H1 (cell line): ENCODE results near the gene TNS3. TPM values are rescaled to one million over a fixed set of nuclear protein-coding genes. Genes with fewer than 3 reads are reported as not detected.

ENCODE experiments used
- CTCF ChIA-PET: fragments of 300-600 bp; sonication (Branson Sonifier 250); formaldehyde crosslinking; loops from one replicate; lab custom pipeline; 2021; ENCODE audit not compliant: partially characterized antibody; lab: Charles Lee
- POLR2A ChIA-PET: fragments of 300-600 bp; sonication (Branson Sonifier 250); formaldehyde crosslinking; loops from one replicate; lab custom pipeline; 2021; ENCODE audit warnings: inconsistent platforms; ENCODE audit not compliant: partially characterized antibody; lab: Charles Lee
- DNase-seq, 2 experiments: peaks; one replicate each; pipeline versions ENCODE4 v3.0.0 to v3.0.0-alpha.2; 2010 to 2022; ENCODE audit warnings: low spot score in 2 of 2, low read depth in 1 of 2, mixed read lengths in 1 of 2
- FAIRE-seq: peaks from 2 replicates; lab custom pipeline; 2011; peaks lifted over from hg19 to GRCh38; lab: Jason Lieb, UNC
- H2AFZ ChIP-seq: 2 replicates; pipeline ENCODE4 v1.8.1; 2012; ENCODE audit warnings: low read length, inconsistent platforms
- H2AK5ac ChIP-seq: 2 replicates; pipeline ENCODE4 v1.6.1; 2013; ENCODE audit warnings: low read depth, low read length
- H2BK120ac ChIP-seq: replicated peaks from 2 replicates; pipeline ENCODE3; 2013; ENCODE audit warnings: low read depth, low read length, inconsistent platforms
- H2BK12ac ChIP-seq: 2 replicates; pipeline ENCODE4 v1.6.1; 2013; ENCODE audit warnings: low read depth, low read length
- H2BK15ac ChIP-seq: 2 replicates; pipeline ENCODE4 v1.6.1; 2013; ENCODE audit warnings: low read length
- H2BK20ac ChIP-seq: 2 replicates; pipeline ENCODE4 v1.6.1; 2013; ENCODE audit warnings: low read length
- H2BK5ac ChIP-seq: 2 replicates; pipeline ENCODE4 v1.6.1; 2013; ENCODE audit warnings: low read depth, low read length
- H3K14ac ChIP-seq: 2 replicates; pipeline ENCODE4 v1.6.1; 2013; ENCODE audit warnings: inconsistent platforms; ENCODE audit not compliant: insufficient read length
- H3K18ac ChIP-seq: 2 replicates; pipeline ENCODE4 v1.6.1; 2013; ENCODE audit warnings: low read length; ENCODE audit errors: extremely low read depth
- H3K23ac ChIP-seq: 2 replicates; pipeline ENCODE4 v1.6.1; 2013; ENCODE audit warnings: inconsistent platforms; ENCODE audit not compliant: insufficient read length
- H3K23me2 ChIP-seq: 2 replicates; pipeline ENCODE4 v1.6.1; 2013; ENCODE audit warnings: low read depth, low read length
- H3K27ac ChIP-seq: 2 replicates; pipeline ENCODE4 v1.6.1; 2011; ENCODE audit warnings: low read depth, low read length, inconsistent platforms
- H3K27me3 ChIP-seq, 4 experiments: replicated peaks in 1 of 4; 1 replicate in 1 of 4; 2 replicates in 3 of 4; pipeline versions ENCODE4 v1.6.1 to v1.8.1; 2011 to 2013; ENCODE audit warnings: low read length in 3 of 4, mild to moderate bottlenecking in 3 of 4, inconsistent platforms in 2 of 4, mixed read lengths in 2 of 4, moderate library complexity in 1 of 4; ENCODE audit not compliant: control insufficient read depth in 3 of 4, insufficient read depth in 3 of 4; ENCODE audit errors: extremely low read depth in 1 of 4
- H3K36me3 ChIP-seq, 4 experiments: 2 replicates each; pipeline versions ENCODE4 v1.6.1 to v1.8.1; 2011 to 2013; ENCODE audit warnings: mild to moderate bottlenecking in 4 of 4, low read length in 3 of 4, moderate library complexity in 2 of 4, control low read depth in 1 of 4, inconsistent platforms in 1 of 4; ENCODE audit not compliant: insufficient read depth in 4 of 4, control insufficient read depth in 2 of 4
- H3K4ac ChIP-seq: replicated peaks from 2 replicates; pipeline ENCODE3; 2013; ENCODE audit warnings: low read length, low read depth, mixed read lengths, inconsistent platforms; ENCODE audit not compliant: insufficient read length
- H3K4me1 ChIP-seq, 4 experiments: replicated peaks in 1 of 4; 1 replicate in 1 of 4; 2 replicates in 3 of 4; pipeline versions ENCODE4 v1.6.1 to v1.8.1; 2011 to 2013; ENCODE audit warnings: low read length in 3 of 4, inconsistent platforms in 2 of 4, mixed read lengths in 1 of 4; ENCODE audit not compliant: insufficient read depth in 4 of 4, control insufficient read depth in 3 of 4
- H3K4me2 ChIP-seq, 2 experiments: 2 replicates each; pipeline versions ENCODE4 v1.6.1 to v1.8.1; 2011 to 2013; ENCODE audit warnings: low read depth in 2 of 2, low read length in 2 of 2, control low read depth in 1 of 2, inconsistent platforms in 1 of 2, mild to moderate bottlenecking in 1 of 2; ENCODE audit not compliant: insufficient read depth in 1 of 2
- H3K4me3 ChIP-seq, 4 experiments: fragments of 200-600, 300-600 bp in 1 of 4; sonication (generic), shearing (Covaris generic), sonication (Bioruptor Twin) in 1 of 4; 2 replicates each; pipeline versions ENCODE4 v1.5.1 to v1.8.1; 2011 to 2016; ENCODE audit warnings: low read length in 4 of 4, low read depth in 3 of 4, control low read depth in 2 of 4, inconsistent platforms in 2 of 4, mild to moderate bottlenecking in 2 of 4, mixed read lengths in 1 of 4, moderate library complexity in 1 of 4; ENCODE audit not compliant: insufficient read depth in 2 of 4; ENCODE audit errors: extremely low read depth in 1 of 4
- H3K56ac ChIP-seq: replicated peaks from 2 replicates; pipeline ENCODE3; 2013; ENCODE audit warnings: low read depth, mild to moderate bottlenecking, mixed read lengths, low read length, inconsistent platforms; ENCODE audit not compliant: insufficient read length
- H3K79me1 ChIP-seq: 2 replicates; pipeline ENCODE4 v1.6.1; 2013; ENCODE audit warnings: low read depth, low read length, control low read depth
- H3K79me2 ChIP-seq, 2 experiments: 2 replicates each; pipeline versions ENCODE4 v1.6.1 to v1.8.1; 2012 to 2013; ENCODE audit warnings: low read length in 2 of 2, mild to moderate bottlenecking in 2 of 2, inconsistent platforms in 1 of 2; ENCODE audit not compliant: insufficient read depth in 2 of 2, control insufficient read depth in 1 of 2
- H3K9ac ChIP-seq, 4 experiments: replicated peaks in 1 of 4; 1 replicate in 1 of 4; 2 replicates in 3 of 4; pipeline versions ENCODE4 v1.6.1 to v1.8.1; 2011 to 2013; ENCODE audit warnings: low read depth in 3 of 4, low read length in 3 of 4, control low read depth in 2 of 4, mild to moderate bottlenecking in 2 of 4, moderate library complexity in 2 of 4, inconsistent platforms in 1 of 4; ENCODE audit errors: extremely low read depth in 1 of 4
- H3K9me3 ChIP-seq, 2 experiments: 2 replicates each; pipeline versions ENCODE4 v1.6.1 to v1.8.1; 2012 to 2013; ENCODE audit warnings: mild to moderate bottlenecking in 2 of 2, moderate library complexity in 2 of 2, control low read depth in 1 of 2, inconsistent platforms in 1 of 2, low read depth in 1 of 2, low read length in 1 of 2, mixed read lengths in 1 of 2; ENCODE audit not compliant: insufficient read depth in 2 of 2
- H4K20me1 ChIP-seq, 2 experiments: replicated peaks in 1 of 2; 2 replicates each; pipeline versions ENCODE3 to v1.8.1; 2011 to 2013; ENCODE audit warnings: inconsistent platforms in 2 of 2, low read length in 2 of 2, mild to moderate bottlenecking in 1 of 2; ENCODE audit not compliant: insufficient read depth in 2 of 2, control insufficient read depth in 1 of 2
- H4K5ac ChIP-seq: 2 replicates; pipeline ENCODE4 v1.6.1; 2013; ENCODE audit warnings: low read length, low read depth, mixed read lengths, inconsistent platforms; ENCODE audit not compliant: insufficient read length
- H4K8ac ChIP-seq: 2 replicates; pipeline ENCODE4 v1.8.0; 2013; ENCODE audit warnings: mild to moderate bottlenecking, moderate library complexity, low read length, inconsistent platforms; ENCODE audit not compliant: insufficient read depth; ENCODE audit errors: extremely low read depth
- H4K91ac ChIP-seq: replicated peaks from 2 replicates; pipeline ENCODE3; 2013; ENCODE audit warnings: low read length, mixed read lengths, inconsistent platforms; ENCODE audit not compliant: insufficient read length
- NANOG ChIP-seq: IDR thresholded peaks from 2 replicates; pipeline ENCODE4 v1.6.1; 2011; ENCODE audit warnings: low read length, low read depth, mild to moderate bottlenecking, inconsistent platforms; ENCODE audit not compliant: insufficient read depth, poor library complexity, severe bottlenecking
- SP1 ChIP-seq: IDR thresholded peaks from 2 replicates; pipeline ENCODE4 v1.6.1; 2011; ENCODE audit warnings: low read depth, low read length
- TEAD4 ChIP-seq: IDR thresholded peaks from 2 replicates; pipeline ENCODE4 v1.6.1; 2012; ENCODE audit warnings: low read depth, low read length, inconsistent platforms, mixed read lengths
- WGBS, 2 experiments: shearing (Covaris generic) in 1 of 2; methylation state at CpG; one replicate each; pipeline versions ENCODE4 v1.1.6 to v1.1.7; 2013 to 2015; ENCODE audit warnings: low lambda C conversion rate in 2 of 2, mixed read lengths in 2 of 2, inconsistent platforms in 1 of 2, low coverage in 1 of 2, missing lambda C conversion rate in 1 of 2; ENCODE audit not compliant: insufficient replicate concordance in 2 of 2, insufficient coverage in 1 of 2, insufficient read length in 1 of 2; ENCODE audit errors: extremely low coverage in 1 of 2, missing lambda C conversion rate in 1 of 2; 5-methylcytosine and 5-hydroxymethylcytosine counted together
- polyA plus RNA-seq, 7 experiments: library from polyadenylated mRNA; depleted of rRNA in 3 of 7; stranded (reverse) in 5 of 7; unstranded in 2 of 7; fragments of >200 nt in 5 of 7; fragments of 200-250 nt in 2 of 7; gene quantifications; 1 replicate in 5 of 7; 2 replicates in 1 of 7; 4 replicates in 1 of 7; pipeline versions ENCODE4 v1.2.1 to v1.2.3, GENCODE V29; 2011 to 2013; ENCODE audit warnings: missing spikeins in 2 of 7, mixed read lengths in 2 of 7
- total RNA-seq: library from RNA; stranded (reverse); fragmentation: NEBNext Ultra II Directional; extraction: Animal tissue kit (Norgen Biotek cat#: 25700); gene quantifications from 2 replicates; pipeline ENCODE4 v1.2.1, GENCODE V29; 2021

TNS3 gene
- total and polyA plus RNA-seq, 2 of the 8 experiments (the other 6 are each of a cell fraction or from before 2014, with no cell fraction given): 11.9 to 24.2 TPM

DNA sequence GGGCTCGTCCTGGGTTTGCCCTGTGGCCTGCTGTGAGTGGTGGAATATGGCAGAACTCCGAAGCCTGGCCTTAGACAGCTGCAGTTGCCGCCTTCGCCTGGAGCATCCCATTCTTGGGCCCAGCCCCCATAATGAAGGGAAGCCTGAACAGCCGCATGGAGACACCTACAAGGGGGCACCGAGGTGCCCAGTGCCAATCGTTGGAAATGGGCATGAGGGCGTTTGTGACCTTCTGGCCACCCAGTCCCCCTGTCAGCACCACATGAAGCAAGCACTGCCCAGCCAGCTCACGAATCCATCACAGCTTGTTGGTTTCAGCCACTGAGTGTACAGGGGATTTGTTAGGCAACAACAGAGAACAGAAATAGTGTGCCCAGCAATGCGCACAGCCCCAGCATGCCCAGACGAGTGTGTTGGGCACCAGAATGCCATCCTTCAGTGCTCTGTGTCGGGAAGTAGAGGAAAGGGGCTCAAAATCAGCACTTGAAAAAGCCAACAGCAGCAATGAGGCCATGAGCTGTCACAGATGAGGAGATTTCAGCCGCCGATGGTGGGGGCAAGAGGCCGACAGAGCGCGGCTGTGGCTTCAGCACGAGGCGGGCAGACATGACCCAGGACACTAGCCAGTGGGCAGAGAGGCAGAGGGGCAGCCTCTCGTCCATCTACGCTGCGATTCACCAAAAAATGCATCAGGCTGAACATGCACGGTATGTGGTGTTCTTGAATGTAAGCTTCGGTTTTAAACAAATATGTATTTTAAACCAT is 91.2 kb downstream of the TNS3 start:
- Histone ChIP-seq H3K4ac (no peak overlapping the region), H2BK5ac (no peak overlapping the region), H3K27ac (no peak overlapping the region), H3K79me1 (peaks cover 11% of the 10 kb centered on the region), H2AK5ac (no peak overlapping the region), H4K8ac (no peak overlapping the region), H3K18ac (no peak overlapping the region), H3K56ac (no peak overlapping the region), H2BK15ac (no peak overlapping the region), H3K23ac (no peak overlapping the region), H2BK12ac (no peak overlapping the region), H3K4me2 (no peak overlapping the region), H4K5ac (no peak overlapping the region), H3K79me2 (no peaks in the 10 kb centered on the region; a peak in 1 of 4 replicates), H3K9ac (no peak overlapping the region), H4K20me1 (peaks cover 4 to 13% of the 10 kb centered on the region in 2 experiments), H2AFZ (no peak overlapping the region), H3K4me3 (no peak overlapping the region), H3K23me2 (peaks cover 6% of the 10 kb centered on the region; the same call in 1 of the 2 replicates), H2BK120ac (no peak overlapping the region), H4K91ac (no peak overlapping the region), H3K4me1 (peaks cover 0 to 19% (median 8%) of the 10 kb centered on the region in 4 experiments; a peak in 4 of 7 replicates), H3K27me3 (no peaks in the 10 kb centered on the region), H2BK20ac (no peak overlapping the region), H3K9me3 (no peaks in the 10 kb centered on the region), H3K14ac (no peak overlapping the region), H3K36me3 (no peaks in the 10 kb centered on the region)
- TF ChIP-seq NANOG: no peak
- no peak for TF ChIP-seq TEAD4
- TF ChIP-seq SP1: no peak
- POLR2A ChIA-PET: no interaction called here
- CTCF ChIA-PET: interaction anchor here (1.0 to 2.8 kb wide), 4 partner anchors 10 to 301 kb away, joined by 3 to 9 read pairs (median 3); no protein-coding TSS in a partner anchor
- FAIRE-seq (no peak), DNase-seq (no peak)
- WGBS, 2 experiments: 92% methylated on average over 24 of the region's 24 CpGs; no CpG with 5 or more reads in 1 of the 2 experiments
